ENCODE results near the gene TAS1R1.
"Not testable (repeated sequence)": the region's sequence is repeated elsewhere in the genome, so short reads cannot be mapped to it uniquely, and the experiment has no call there.

TAS1R1 gene

GRCh38 chr1:6588893-6589520 is 33.9 kb downstream of the TAS1R1 start:
- DNase-seq (ENCODE audit: low spot score), result no peak

GRCh38 chr1:6590046-6590445 is 34.9 kb downstream of the TAS1R1 start:
- DNase-seq (ENCODE audit: low spot score), result no peak

GRCh38 chr1:6591222-6591621 is 36.1 kb downstream of the TAS1R1 start:
- no peak for DNase-seq (ENCODE audit: low spot score)

GRCh38 chr1:6591644-6592043 is 36.5 kb downstream of the TAS1R1 start:
- DNase-seq (ENCODE audit: low spot score), result no peak

- no peak for DNase-seq (ENCODE audit: low spot score)
Observed at GRCh38 chr1:6592441-6592840, 37.3 kb downstream of the TAS1R1 start.

- no peak for DNase-seq (ENCODE audit: low spot score)
Observed at GRCh38 chr1:6592865-6593593, 37.9 kb downstream of the TAS1R1 start.

GRCh38 chr1:6593810-6594209 is 38.7 kb downstream of the TAS1R1 start:
- no peak for DNase-seq (ENCODE audit: low spot score)

- DNase-seq (ENCODE audit: low spot score), result no peak
Observed at GRCh38 chr1:6594977-6595740, 40.1 kb downstream of the TAS1R1 start.

GRCh38 chr1:6596351-6596750 is 41.2 kb downstream of the TAS1R1 start:
- DNase-seq (ENCODE audit: low spot score), result no peak

- DNase-seq (ENCODE audit: low spot score), result no peak
Observed at GRCh38 chr1:6596886-6597776, 42.0 kb downstream of the TAS1R1 start.

GRCh38 chr1:6597777-6598131 is 42.6 kb downstream of the TAS1R1 start:
- no peak for DNase-seq (ENCODE audit: low spot score)

- DNase-seq (ENCODE audit: low spot score), result no peak
Observed at GRCh38 chr1:6599141-6599975, 44.3 kb downstream of the TAS1R1 start.

- DNase-seq (ENCODE audit: low spot score), result not testable (repeated sequence)
Observed at GRCh38 chr1:6599991-6600390, 44.9 kb downstream of the TAS1R1 start.

GRCh38 chr1:6600410-6601048 is 45.4 kb downstream of the TAS1R1 start:
- DNase-seq (ENCODE audit: low spot score), result no peak

GRCh38 chr1:6601049-6601922 is 46.2 kb downstream of the TAS1R1 start:
- DNase-seq (ENCODE audit: low spot score), result peak; percentile 86

GRCh38 chr1:6601923-6602668 is 47.0 kb downstream of the TAS1R1 start:
- DNase-seq (ENCODE audit: low spot score), result peak; percentile 67

GRCh38 chr1:6602669-6603237 is 47.6 kb downstream of the TAS1R1 start, which contains the start of gene KLHL21:
KLHL21 (minus strand) TSS chr1:6602869; CDS start chr1:6602817, 52 bp downstream.
- DNase-seq (ENCODE audit: low spot score), result peak; percentile 91

- peak; percentile 83 for DNase-seq (ENCODE audit: low spot score)
Observed at GRCh38 chr1:6603238-6603914, 48.3 kb downstream of the TAS1R1 start.
